BE2C (cell line): Measurements from ENCODE around the gene GPR132.
"Not testable (repeated sequence)": the region's sequence is repeated elsewhere in the genome, so short reads cannot be mapped to it uniquely, and the experiment has no call there.

ENCODE experiments used
- DNase-seq: peaks from one replicate; pipeline ENCODE4 v3.0.0-alpha.2; 2020
- H3K27me3 ChIP-seq: fragments of 250-450 bp; sonication (Bioruptor Pico); 2 replicates; pipeline ENCODE4 v1.5.1; 2020; ENCODE audit warnings: mild to moderate bottlenecking
- H3K36me3 ChIP-seq: fragments of 250-450 bp; sonication (Bioruptor Pico); 2 replicates; pipeline ENCODE4 v1.5.1; 2020; ENCODE audit warnings: mild to moderate bottlenecking
- H3K4me1 ChIP-seq: fragments of 250-450 bp; sonication (Bioruptor Pico); 2 replicates; pipeline ENCODE4 v1.5.1; 2020
- H3K4me3 ChIP-seq: 2 replicates; pipeline ENCODE4 v1.5.1; 2011; ENCODE audit warnings: low read depth, low read length
- H3K9me3 ChIP-seq: fragments of 250-450 bp; sonication (Bioruptor Pico); 2 replicates; pipeline ENCODE4 v1.5.1; 2020
- TF ChIP-seq, protein P1 (sequence below): IDR thresholded peaks from 2 replicates; pipeline ENCODE4 v1.5.1; 2012; ENCODE audit warnings: mild to moderate bottlenecking, low read depth, low read length

The GPR132 gene

DNA sequence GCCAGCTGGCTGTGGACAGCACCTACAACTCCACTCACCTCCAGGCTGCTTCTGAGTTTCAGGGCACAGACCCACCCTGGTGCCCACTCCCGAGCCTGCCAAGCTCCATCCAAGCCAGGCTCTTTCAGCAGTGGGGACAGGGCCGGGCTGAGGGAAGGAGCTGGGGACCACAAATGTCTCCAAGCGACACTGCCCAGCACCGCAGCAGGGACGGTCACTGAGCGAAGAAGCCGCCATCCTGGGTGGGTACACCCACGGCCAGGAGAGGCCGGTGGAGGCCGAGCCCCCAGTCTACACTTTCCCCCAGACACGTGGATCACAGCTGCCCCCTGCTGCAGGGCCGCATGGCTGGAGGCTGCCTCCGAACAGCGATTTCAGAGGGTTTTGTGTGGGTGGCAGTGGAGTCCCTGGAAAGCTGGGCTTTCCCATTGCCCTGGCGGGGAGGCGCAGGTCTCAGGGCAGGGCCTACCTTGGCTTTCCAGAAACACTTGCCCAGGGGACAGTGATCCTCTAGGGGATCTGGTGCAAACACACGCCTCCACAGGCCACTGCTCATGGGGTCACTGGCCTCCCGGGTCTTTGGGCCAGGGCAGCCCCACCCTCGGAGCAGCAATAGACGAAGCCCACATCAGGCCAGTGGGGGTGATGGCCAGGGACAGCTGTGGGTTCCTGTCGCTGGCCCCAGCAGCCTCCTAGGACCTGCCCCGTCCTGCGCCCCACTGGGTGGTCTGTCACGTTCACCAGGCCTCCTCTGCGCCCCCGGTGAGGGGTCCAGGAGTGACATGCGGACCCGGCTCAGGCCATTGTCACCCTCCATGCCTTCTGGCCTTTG, 1.2 kb upstream of the GPR132 start:
- H3K9me3 ChIP-seq: no peaks in the 10 kb centered on the region
- TF ChIP-seq, protein P1, sequence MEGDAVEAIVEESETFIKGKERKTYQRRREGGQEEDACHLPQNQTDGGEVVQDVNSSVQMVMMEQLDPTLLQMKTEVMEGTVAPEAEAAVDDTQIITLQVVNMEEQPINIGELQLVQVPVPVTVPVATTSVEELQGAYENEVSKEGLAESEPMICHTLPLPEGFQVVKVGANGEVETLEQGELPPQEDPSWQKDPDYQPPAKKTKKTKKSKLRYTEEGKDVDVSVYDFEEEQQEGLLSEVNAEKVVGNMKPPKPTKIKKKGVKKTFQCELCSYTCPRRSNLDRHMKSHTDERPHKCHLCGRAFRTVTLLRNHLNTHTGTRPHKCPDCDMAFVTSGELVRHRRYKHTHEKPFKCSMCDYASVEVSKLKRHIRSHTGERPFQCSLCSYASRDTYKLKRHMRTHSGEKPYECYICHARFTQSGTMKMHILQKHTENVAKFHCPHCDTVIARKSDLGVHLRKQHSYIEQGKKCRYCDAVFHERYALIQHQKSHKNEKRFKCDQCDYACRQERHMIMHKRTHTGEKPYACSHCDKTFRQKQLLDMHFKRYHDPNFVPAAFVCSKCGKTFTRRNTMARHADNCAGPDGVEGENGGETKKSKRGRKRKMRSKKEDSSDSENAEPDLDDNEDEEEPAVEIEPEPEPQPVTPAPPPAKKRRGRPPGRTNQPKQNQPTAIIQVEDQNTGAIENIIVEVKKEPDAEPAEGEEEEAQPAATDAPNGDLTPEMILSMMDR: no peak
- peaks cover under 1% of the 10 kb centered on the region; the same call in 1 of the 2 replicates for H3K4me1 ChIP-seq
- DNase-seq: no peak
- no peaks in the 10 kb centered on the region for H3K36me3 ChIP-seq
- no peaks in the 10 kb centered on the region for H3K27me3 ChIP-seq
- H3K4me3 ChIP-seq: no peak overlapping the region

DNA sequence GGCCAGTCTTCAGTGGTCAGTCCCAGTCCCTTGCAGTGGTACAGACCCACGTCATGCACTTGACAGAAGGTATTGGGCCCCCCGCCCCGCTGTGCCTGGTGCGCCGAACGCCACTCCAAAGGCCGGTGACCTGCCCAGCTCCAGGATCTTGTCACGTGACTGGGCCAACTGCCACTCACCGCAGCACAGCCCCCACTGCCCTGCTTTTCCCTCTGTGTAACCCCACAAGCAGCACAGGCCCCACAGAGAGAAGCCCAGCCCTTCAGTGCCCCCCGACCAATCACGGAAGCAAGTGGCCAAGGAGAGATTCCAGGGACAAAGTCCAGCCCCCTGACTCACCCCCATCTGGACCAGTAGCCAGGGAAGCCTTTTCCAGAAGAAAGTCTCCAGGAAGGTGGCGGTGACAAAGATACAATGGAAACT, 498 bp downstream of the GPR132 start:
- TF ChIP-seq, protein P1: no peak
- H3K4me3 ChIP-seq: no peak overlapping the region
- peaks cover 7% of the 10 kb centered on the region for H3K4me1 ChIP-seq
- H3K9me3 ChIP-seq: no peaks in the 10 kb centered on the region
- no peaks in the 10 kb centered on the region for H3K27me3 ChIP-seq
- no peaks in the 10 kb centered on the region for H3K36me3 ChIP-seq
- DNase-seq: no peak

DNA sequence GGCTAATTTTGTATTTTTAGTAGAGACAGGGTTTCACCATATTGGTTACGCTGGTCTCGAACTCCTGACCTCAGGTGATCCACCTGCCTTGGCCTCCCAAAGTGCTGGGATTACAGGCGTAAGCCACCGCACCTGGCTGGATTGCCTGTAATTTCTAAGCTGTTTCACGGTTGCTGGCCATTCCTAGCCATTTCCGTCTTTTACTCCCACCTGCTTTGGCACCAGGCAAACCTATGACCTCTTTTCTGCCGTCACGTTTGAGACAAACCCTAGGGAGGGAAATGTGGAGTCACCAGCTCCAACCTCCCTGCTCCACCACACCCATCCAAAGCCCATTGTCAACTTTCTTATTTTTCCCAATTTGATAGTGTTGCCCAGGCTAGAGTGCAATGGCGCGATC, 1.2 kb downstream of the GPR132 start:
- DNase-seq: no peak
- H3K4me3 ChIP-seq: no peak overlapping the region
- H3K9me3 ChIP-seq: no peaks in the 10 kb centered on the region
- H3K36me3 ChIP-seq: no peaks in the 10 kb centered on the region
- TF ChIP-seq, protein P1: no peak
- no peaks in the 10 kb centered on the region for H3K27me3 ChIP-seq
- H3K4me1 ChIP-seq: peaks cover 7% of the 10 kb centered on the region

GRCh38 chr14:105063506-105063905, 1.7 kb downstream of the GPR132 start:
- H3K9me3 ChIP-seq, H3K36me3 ChIP-seq, H3K4me1 ChIP-seq, H3K4me3 ChIP-seq, DNase-seq, H3K27me3 ChIP-seq: not testable (repeated sequence)

DNA sequence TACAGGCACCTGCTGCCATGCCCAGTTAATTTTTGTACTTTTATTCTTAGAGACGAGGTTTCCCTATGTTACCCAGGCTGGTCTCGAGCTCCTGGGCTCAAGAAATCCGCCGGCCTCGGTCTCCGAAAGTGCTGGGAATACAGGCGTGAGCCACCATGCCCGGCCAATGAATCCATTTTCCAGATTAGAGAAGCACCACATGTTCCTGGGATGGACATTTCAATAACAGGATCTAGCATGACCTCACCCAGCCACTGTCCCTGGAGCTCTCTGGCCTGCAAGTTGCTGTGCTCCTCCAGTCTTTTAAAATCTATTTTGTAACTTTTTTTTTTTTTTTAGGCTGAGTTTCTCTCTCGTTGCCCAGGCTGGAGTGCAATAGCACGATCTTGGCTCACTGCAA, 2.2 kb downstream of the GPR132 start:
- no peak for DNase-seq
- Histone ChIP-seq H3K27me3 (no peaks in the 10 kb centered on the region), H3K36me3 (no peaks in the 10 kb centered on the region), H3K4me1 (peaks cover 7% of the 10 kb centered on the region), H3K9me3 (no peaks in the 10 kb centered on the region), H3K4me3 (no peak overlapping the region)
- TF ChIP-seq, protein P1: no peak

- Histone ChIP-seq H3K4me3 (no peak overlapping the region), H3K4me1 (peaks cover 7% of the 10 kb centered on the region), H3K36me3 (no peaks in the 10 kb centered on the region), H3K27me3 (no peaks in the 10 kb centered on the region), H3K9me3 (no peaks in the 10 kb centered on the region)
- no peak for DNase-seq
- TF ChIP-seq, protein P1: no peak
Measured at GRCh38 chr14:105062048-105062433, 3.2 kb downstream of the GPR132 start.
